Measurements from ENCODE around the gene HPX. TPM values are rescaled to one million over a fixed set of nuclear protein-coding genes. Genes with fewer than 3 reads are reported as not detected.

HPX gene, protein sequence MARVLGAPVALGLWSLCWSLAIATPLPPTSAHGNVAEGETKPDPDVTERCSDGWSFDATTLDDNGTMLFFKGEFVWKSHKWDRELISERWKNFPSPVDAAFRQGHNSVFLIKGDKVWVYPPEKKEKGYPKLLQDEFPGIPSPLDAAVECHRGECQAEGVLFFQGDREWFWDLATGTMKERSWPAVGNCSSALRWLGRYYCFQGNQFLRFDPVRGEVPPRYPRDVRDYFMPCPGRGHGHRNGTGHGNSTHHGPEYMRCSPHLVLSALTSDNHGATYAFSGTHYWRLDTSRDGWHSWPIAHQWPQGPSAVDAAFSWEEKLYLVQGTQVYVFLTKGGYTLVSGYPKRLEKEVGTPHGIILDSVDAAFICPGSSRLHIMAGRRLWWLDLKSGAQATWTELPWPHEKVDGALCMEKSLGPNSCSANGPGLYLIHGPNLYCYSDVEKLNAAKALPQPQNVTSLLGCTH
- 0.82 and 0.87 TPM in 2 replicates for polyA plus RNA-seq (2011; rRNA removed)
- 1.8 and 2.0 TPM in 2 replicates for polyA minus RNA-seq (2011; rRNA and poly(A)+ RNA removed)

DNA sequence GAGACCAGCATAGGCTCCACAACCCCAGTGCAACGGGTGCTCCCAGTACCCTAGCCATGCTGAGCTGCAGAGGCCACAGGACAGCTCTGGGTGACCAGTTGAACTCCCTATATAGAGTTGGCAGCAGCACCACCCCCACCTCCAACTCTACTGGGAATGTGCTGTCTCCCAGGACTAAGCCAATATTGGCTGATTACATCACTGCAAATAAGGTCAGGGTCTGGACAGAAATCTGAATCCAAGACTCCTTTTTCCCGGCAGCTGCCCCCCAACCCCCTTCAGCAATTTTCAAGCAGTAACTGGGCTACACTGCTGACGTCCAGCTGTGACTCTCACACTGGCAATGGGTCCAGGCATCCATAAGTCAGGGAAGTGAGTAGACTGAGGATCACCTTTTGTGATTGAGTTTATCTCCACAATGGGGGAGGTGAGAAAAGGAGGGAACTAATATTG, at the start of gene HPX:
Gene HPX, minus strand, starts transcription at position 82 of the 453 bp plus-strand sequence. Its CDS starts 24 bp downstream, at position 58.
- Histone ChIP-seq H3K36me3 (ENCODE audit: control insufficient read depth, insufficient read depth, low read length) (no peaks in the 10 kb centered on the region), H3K27me3 (ENCODE audit: control insufficient read depth, insufficient read depth, low read length) (no peaks in the 10 kb centered on the region), H3K4me3 (ENCODE audit: low read depth, low read length) (no peak within 1 kb of the TSS)
- POLR2A ChIA-PET: no interaction called here
- CTCF ChIA-PET: interaction anchor here (0.7 to 13.5 kb wide), 7 partner anchors 9 to 60 kb away, joined by 3 to 376 read pairs (median 5); partner anchors contain the start of gene SMPD1
- TF ChIP-seq, protein P1, sequence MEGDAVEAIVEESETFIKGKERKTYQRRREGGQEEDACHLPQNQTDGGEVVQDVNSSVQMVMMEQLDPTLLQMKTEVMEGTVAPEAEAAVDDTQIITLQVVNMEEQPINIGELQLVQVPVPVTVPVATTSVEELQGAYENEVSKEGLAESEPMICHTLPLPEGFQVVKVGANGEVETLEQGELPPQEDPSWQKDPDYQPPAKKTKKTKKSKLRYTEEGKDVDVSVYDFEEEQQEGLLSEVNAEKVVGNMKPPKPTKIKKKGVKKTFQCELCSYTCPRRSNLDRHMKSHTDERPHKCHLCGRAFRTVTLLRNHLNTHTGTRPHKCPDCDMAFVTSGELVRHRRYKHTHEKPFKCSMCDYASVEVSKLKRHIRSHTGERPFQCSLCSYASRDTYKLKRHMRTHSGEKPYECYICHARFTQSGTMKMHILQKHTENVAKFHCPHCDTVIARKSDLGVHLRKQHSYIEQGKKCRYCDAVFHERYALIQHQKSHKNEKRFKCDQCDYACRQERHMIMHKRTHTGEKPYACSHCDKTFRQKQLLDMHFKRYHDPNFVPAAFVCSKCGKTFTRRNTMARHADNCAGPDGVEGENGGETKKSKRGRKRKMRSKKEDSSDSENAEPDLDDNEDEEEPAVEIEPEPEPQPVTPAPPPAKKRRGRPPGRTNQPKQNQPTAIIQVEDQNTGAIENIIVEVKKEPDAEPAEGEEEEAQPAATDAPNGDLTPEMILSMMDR (IDR thresholded peaks at IDR 0.05; ENCODE audit: insufficient read depth, low read depth, low read length): no peak
- no peak for DNase-seq (ENCODE audit: low read depth)

DNA sequence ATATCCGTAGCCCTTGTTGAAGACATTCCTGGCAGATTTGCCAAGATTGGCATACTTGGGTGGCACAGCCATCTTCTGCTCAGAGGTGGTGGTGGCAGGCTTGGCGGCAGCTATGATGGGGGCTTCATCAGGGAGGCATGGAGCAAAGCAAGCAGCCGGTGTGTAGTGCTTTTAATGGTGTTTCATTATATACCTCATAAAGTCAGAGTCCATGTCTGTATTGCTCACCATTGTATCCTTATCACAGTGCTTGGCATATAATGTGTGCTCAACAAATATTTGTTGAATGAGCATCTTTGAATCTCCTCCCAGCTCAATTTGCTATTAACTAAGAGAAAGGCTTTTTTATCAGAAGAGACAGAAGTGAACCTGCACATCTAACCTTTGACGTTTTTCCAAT, 48.5 kb upstream of the HPX start:
- TF ChIP-seq, protein P1 (IDR thresholded peaks at IDR 0.05; ENCODE audit: insufficient read depth, low read depth, low read length): no peak
- Histone ChIP-seq H3K27me3 (ENCODE audit: control insufficient read depth, insufficient read depth, low read length) (no peaks in the 10 kb centered on the region), H3K4me3 (ENCODE audit: low read depth, low read length) (no peak overlapping the region), H3K36me3 (ENCODE audit: control insufficient read depth, insufficient read depth, low read length) (peaks cover 8% of the 10 kb centered on the region)
- ChIA-PET CTCF (interaction anchor here (1.2 to 2.0 kb wide), 2 partner anchors 16 to 110 kb away, joined by 3 to 7 read pairs; no protein-coding TSS in a partner anchor), POLR2A (no interaction called here)
- DNase-seq (ENCODE audit: low read depth): no peak

DNA sequence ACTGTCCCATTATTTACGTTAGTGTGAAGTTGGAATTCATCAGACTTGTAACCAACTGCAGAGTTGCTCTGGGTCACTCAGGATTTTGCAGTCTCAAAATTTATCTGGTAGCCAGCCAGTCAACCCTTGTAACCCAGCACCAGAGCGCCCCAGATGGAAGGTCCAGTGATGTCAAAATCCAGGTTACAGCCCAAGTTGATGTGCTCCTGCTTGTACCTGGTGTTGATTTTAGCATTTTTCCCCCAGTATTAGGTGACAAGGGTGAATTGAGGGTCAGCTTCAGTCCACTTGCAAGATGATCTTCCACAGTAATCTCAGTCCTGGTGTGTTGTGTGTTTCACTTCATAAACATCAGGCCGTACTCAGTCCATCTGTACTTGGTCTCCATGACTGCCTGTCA, 48.0 kb upstream of the HPX start:
- ChIA-PET POLR2A (no interaction called here), CTCF (interaction anchor here (1.2 to 1.4 kb wide), 2 partner anchors 50 to 109 kb away, joined by 3 read pairs; no protein-coding TSS in a partner anchor)
- Histone ChIP-seq H3K27me3 (ENCODE audit: control insufficient read depth, insufficient read depth, low read length) (no peaks in the 10 kb centered on the region), H3K36me3 (ENCODE audit: control insufficient read depth, insufficient read depth, low read length) (peaks cover 8% of the 10 kb centered on the region), H3K4me3 (ENCODE audit: low read depth, low read length) (no peak overlapping the region)
- DNase-seq (ENCODE audit: low read depth): no peak
- TF ChIP-seq, protein P1 (IDR thresholded peaks at IDR 0.05; ENCODE audit: insufficient read depth, low read depth, low read length): no peak

DNA sequence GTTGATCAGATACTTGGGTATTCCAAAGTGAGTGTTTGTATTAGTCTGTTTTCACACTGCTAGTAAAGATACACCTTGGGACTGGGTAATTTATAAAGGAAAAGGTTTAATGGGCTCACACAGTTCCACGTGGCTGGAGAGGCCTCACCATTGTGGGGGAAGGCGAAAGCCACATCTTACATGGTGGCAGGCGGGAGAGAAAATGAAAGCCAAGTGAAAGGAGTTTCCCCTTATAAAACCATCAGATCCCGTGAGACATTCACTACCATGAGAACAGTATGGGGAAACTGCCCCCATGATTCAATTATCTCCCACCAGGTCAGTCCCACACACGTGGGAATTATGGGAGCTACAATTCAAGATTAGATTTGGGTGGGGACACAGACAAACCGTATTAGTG, 47.6 kb upstream of the HPX start:
- no peaks in the 10 kb centered on the region for H3K27me3 ChIP-seq (ENCODE audit: control insufficient read depth, insufficient read depth, low read length)
- no peak for DNase-seq (ENCODE audit: low read depth)
- H3K4me3 ChIP-seq (ENCODE audit: low read depth, low read length): no peak overlapping the region
- POLR2A ChIA-PET: no interaction called here
- TF ChIP-seq, protein P1 (IDR thresholded peaks at IDR 0.05; ENCODE audit: insufficient read depth, low read depth, low read length): no peak
- peaks cover 9% of the 10 kb centered on the region for H3K36me3 ChIP-seq (ENCODE audit: control insufficient read depth, insufficient read depth, low read length)
- CTCF ChIA-PET: interaction anchor here (1.0 to 1.4 kb wide), 5 partner anchors 17 to 269 kb away, joined by 3 to 5 read pairs (median 3); no protein-coding TSS in a partner anchor

DNA sequence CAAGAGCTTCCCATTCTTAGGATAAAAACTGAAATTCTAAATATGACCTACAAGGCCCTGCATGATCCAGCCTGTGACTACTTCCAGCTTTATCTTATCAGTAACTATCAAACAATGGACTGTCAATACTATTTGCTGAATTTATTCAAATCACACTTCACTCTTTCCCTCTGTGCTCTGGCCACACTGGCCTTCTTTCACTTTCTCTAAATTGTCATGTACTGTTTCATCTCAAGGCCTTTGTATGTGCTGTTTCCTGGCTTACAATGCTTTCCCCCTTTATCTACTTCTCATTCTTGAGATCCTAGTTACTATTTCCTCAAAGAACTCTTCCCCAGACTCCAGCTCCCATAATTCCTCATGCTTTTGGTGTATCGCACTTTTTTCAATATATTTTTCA, 46.2 kb upstream of the HPX start:
- H3K27me3 ChIP-seq (ENCODE audit: control insufficient read depth, insufficient read depth, low read length): no peaks in the 10 kb centered on the region
- POLR2A ChIA-PET: no interaction called here
- CTCF ChIA-PET: interaction anchor here (0.5 to 1.3 kb wide), 2 partner anchors 43 to 216 kb away, joined by 3 to 5 read pairs; no protein-coding TSS in a partner anchor

More for the DNA sequence above, 46.2 kb upstream of the HPX start:
- Histone ChIP-seq H3K36me3 (ENCODE audit: control insufficient read depth, insufficient read depth, low read length) (peaks cover 10% of the 10 kb centered on the region), H3K4me3 (ENCODE audit: low read depth, low read length) (no peak overlapping the region)
- TF ChIP-seq, protein P1 (IDR thresholded peaks at IDR 0.05; ENCODE audit: insufficient read depth, low read depth, low read length): no peak
- DNase-seq (ENCODE audit: low read depth): no peak
